ENCODE measurements around the gene ACTC1.

ACTC1 gene

DNA sequence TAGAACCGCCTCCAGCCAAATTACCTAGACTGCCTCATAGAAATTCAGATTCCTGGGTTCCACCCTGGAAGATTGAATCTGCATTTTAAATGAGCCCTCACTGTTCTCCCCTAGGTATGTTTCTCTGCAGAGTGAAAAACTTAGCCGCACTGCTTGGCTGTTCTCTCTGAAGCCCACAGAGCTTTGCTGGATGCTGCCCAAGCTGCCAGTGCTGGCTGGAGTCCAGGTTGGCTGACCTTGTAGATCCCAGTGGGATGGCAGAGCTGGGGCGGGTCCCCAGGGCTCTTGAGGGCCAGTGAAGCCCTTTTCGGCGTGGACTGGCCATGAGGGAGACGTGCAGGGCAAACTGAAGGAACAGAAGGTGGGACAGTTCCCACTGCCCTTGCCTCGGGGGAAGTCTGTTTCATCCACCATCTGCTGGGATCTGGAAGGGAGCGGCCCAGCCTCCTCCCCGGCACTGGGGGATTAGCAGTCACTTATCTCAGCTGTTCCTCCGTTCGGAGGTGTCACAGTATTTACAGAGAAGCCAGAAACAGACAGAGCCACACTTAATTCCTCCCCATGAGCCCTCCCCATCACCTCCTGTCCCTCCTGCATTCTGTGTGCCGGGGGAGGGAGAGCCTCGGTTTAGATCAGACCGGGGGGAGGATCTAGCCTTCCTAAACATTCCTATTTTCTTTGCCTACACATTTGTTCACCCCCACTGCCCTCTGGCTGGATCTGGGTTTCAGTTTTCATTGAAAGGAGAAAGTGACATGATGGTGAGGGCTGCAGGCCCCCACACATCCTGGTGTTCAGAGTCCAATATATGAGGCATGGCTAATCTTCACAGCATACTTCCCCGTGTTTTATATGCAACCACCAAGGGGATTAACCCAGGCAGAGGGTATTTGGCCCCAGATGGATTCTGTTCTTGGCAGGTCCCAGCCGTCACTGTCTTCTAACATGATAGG, 4.1 kb upstream of the ACTC1 start:
- no peak for DNase-seq

DNA sequence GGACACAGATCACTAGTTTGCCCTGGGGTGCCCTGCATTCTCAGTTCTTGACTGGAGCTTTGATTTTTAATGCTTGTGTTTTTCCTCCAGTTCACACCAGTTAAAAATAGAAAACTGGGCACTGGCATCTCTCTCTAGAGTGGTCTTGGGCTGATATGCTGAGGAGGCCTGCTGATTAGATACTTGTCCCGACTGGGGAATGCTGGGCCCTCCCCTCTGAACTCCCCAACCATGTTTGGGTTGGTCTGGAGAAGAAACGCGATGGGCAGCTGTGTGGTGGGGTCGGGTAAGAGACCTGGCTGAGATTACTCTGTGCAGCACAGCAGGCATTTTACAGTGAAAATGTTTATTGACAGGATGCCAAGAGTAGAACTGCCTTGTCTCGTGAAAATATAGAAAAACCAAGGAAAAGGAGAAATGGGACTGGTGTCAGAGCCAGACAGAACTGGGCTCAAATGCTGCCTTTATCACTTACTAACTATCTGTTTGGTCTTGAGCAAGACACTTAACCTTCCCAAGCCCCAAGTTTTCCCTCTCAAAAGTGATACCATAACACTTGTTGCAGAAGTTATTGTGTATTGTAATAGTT, 1.6 kb upstream of the ACTC1 start:
- DNase-seq, result no peak

DNA sequence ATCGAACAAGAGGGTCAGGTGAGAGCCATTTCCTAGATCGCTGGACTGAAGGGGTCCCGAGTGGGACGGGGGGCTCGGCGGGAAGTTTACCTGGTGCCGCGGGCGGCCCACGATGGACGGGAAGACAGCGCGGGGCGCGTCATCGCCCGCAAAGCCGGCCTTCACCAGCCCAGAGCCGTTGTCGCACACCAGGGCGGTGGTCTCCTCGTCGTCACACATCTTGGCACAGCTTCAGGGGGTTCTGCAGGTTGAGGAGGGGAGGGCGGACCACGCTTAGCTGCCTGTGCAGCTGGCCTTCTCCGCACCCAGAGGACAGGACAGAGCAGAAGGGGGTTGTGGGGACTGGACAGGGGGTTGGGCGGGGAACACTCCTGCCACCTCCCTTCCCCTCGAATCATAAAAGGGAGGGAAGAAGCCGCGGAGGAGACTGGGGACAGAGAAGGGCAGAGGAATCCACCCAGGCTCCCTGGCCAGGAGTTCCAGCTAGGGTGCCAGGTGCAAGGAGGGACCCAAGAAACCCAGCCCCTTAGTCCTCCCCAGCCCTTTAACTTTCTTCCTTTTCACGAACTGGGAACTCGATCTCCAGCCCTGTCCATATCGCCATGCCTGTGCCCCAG, 651 bp downstream of the ACTC1 start:
- no peak for DNase-seq

DNA sequence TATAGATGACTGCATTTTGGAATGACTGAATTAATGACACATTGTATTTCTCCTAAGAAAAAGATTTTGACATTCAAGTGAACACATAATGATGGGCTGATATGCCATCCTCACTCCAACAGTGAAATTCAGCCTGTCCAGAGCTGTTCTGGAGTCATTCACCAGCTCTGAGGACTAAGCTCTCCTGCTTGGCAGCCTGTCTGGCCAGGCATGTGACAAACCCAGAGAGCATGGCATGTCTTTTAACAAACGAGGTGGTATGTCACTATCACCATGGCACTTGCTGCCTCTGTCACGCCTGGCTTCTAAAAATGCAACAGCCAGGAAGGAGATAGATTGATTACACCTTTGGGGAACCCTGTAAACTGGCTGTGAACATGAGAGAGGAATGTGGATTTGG, 1.4 kb downstream of the ACTC1 start:
- DNase-seq, result no peak

DNA sequence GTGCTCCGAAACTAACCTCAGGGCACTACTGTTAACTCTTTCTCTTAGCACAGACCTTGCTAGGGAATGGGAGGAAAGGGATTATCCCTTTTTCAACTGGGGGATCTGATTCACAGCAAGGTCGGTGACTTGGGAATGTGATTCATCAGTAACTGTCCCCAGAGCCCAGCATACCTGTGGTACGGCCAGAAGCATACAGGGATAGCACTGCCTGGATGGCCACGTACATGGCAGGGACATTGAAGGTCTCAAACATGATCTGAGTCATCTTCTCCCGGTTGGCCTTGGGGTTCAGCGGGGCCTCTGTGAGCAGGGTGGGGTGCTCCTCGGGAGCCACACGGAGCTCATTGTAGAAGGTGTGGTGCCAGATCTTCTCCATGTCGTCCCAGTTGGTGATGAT, 2.3 kb downstream of the ACTC1 start:
- DNase-seq, result no peak

DNA sequence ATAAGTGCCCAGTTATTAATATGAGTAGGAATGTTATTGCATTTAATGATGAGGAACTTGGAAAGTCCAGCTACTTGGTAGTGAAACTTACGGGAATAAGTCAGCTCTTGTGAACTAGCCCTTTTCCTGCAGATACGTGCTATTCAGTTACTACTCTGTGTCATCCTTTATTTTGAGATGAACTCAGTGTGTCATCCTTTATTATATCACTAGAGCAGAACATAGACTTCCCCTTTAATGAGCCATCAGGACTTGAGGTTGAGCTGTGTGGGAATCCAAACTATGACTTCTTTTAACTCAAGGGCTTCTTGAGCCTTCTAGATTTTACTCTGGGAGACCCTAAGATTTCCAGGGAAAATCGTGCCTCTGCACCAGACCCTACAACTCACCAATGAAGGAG, 3.6 kb downstream of the ACTC1 start:
- DNase-seq, result no peak

DNA sequence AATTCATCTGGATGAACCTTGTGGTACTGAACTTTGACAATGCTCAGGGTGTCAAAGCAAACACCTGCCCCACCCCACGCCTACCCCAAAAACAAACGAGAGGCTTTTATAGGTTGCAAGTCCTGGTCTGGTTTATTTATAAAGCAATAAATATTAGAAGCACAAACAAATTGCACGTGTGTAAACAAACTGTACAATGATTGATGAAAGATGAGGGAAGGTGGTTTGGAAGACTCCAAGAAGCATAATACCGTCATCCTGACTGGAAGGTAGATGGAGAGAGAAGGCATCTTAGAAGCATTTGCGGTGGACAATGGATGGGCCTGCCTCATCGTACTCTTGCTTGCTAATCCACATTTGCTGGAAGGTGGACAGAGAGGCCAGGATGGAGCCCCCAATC, 5.2 kb downstream of the ACTC1 start:
- no peak for DNase-seq

DNA sequence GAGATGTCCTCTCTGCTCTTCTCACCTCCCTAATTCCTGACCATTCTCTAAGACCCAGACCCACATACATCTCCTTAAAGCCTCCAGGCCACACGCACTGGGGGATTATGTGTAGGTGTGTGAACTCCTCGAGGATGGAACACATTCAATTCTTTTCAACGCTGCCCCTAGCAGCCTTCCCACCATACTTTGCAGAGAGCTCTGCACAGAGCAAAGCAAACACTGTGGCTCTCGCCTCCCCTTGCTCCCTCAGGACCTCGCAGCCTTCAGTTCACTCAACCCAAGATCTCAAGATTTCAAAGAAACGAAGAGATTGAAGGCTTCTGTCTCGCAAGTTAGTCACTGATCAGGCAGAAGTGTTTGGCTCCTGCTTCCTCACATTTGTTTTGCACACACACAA, 6.0 kb downstream of the ACTC1 start:
- no peak for DNase-seq

DNA sequence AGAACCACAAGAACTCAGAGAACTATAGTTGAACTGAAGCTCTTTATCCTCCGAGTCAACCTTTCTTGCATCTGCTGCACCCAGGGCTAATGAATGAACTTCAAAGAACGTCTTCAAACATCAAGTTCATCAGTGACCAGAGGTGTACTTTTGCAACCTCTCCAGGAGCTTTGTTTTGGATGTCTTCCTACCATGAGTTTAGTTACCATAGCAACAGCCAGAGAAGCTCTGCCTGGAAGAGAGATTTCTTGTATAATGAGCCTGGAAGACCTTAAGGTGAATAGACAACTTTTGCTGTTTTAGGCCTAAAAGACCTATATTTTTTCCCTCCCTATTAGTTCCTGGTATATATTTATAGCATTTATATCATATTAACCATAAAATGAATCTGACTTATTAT, 9.1 kb downstream of the ACTC1 start:
- no peak for DNase-seq

DNA sequence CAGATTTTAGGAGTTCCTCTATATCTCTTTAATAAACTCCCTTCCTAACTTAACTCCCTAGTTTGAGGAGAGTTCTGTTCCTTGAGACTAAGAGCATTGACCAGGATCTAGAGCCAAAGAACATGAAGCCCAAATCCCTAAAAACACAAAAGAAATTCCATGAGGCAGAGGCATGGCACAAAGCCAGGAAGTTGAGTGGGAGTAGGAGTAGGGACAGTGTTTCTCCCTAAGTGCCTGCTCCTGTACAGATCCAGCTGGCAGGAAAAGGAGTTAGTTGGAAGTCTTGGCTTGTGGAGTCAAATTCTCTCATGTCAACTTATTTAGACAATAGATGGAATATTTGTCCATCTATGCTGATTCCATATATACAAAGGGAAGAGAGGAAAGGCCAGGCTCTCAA, 11.4 kb downstream of the ACTC1 start:
- no peak for DNase-seq

DNA sequence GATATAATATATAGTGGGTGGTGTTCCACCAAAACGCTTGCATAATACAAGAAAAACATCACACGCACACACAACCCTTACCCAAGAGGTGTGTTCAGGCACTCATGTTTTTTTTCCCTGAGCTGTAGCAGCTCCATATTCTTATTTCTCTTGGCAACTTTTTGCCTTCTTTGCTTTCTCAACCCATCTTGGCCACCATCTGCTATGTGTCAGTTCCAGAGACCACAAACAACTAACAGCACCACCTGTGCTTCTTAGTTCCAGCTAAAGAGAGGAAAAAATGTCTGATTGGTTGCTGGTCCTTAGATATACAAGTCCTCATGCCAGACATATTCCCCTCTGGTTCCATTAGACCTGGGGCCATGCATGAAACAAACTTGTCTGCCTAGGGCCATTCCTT, 11.9 kb downstream of the ACTC1 start:
- no peak for DNase-seq

DNA sequence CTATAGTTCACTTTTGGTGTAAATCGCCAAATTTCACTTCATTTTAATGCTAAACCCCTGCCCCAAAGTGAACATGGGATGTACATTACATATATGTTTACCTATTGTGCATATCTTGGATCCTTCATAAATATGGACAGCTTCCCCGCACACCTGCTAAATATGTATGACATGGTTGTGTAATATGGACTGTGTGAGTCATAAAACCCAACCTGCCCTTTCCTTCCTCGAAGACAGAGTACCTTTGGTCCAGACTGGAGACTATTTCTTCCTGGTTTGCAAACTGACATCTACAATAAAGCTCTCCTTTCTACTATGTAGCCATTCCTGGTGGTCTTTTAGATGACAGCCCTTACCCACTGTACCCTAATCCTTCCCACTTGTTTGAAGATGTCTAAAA, 12.4 kb downstream of the ACTC1 start:
- no peak for DNase-seq

DNA sequence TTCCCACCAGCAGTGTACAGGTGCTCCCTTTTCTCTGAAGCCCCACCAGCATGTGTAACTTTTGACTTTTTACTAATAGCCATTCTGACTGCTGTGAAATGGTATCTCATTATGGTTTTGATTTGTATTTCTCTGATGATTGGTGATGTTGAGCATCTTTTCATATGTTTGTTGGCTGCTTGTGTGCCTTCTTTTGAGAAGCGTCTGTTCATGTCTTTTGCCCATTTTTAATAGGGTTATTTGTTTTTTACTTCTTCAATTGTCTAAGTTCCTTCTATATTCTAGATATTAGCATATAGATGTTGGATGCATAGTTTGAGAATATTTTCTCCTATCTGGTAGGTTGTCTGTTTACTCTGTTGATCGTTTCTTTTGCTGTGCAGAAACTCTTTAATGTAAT, 14.6 kb downstream of the ACTC1 start:
- no peak for DNase-seq

DNA sequence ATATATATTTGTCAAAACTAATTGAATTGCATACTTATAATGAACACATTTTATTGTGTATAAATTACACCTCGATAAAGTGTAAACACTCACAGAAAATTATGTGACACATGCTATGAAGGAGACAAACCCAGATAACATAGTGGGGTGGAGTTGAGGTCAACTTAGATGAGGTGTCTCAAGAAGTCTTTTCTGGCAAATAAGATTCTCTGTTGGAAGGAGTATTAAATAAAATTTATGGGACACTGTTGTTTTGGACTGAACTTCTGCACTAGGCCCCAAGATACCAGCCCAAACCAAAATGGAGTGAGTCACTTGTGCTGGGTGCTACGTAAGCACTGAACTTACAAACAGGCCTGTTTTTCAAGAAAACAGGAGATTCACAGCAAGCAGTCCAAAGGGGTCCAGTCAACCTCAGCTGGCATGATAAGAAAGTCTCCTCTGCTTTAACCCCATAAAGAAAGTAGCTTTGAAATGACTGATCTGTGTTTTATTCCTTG, 18.7 kb downstream of the ACTC1 start:
- DNase-seq, result no peak

DNA sequence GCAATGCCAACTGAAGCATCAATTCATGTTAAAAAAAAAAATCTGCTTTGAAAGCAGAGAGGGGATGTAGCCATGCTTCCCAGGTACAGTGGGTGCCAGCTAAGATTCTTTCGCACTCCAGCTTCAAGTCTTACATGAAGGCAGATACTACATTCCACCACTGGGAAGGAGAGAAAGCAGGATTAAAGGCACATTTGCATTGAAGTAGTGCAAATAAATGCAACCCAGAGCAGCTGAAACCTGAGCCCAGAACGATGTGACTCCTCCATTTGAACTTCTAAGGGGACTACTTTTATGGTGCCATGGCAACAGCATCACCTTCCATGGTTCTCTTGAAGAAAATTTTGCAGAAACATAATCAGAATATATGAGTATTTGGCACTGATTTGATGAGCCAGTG, 21.4 kb downstream of the ACTC1 start:
- no peak for DNase-seq

DNA sequence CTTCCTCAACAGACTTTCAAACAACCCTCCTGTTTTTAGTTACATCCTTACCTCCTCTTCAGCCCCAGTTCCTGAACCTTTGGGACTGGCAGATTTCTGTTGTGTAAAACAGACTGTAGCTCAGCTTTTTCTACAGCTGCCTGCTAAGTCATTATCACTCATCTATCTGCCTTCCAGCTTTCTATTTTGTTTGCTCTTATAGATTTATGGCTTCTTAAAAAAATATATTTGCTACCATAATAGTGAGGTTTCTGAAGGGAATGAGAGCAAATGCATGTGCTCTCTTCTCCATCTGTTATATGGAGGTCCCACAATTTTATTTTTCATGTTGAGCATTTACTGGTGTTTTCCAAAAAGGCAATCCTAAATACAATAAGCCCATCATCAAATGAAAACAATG, 22.3 kb downstream of the ACTC1 start:
- DNase-seq, result no peak

DNA sequence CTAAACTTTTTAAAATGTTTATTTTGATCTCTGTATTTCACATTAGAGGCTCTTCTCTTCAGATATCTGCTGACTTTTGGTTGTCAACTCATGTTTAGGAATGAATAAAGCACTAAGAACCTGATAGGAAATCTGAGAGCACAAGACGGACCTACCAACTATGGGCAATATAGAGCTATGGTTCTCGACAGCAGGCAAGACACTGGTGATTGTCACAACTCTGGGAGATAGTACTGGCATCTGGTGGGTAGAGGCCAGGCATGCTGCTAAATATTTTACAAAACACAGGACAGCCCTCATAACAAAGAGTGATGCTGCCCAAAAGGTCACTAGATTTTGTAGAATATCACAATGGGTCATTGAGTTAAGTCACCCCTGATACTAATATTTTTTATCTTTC, 23.0 kb downstream of the ACTC1 start:
- no peak for DNase-seq

DNA sequence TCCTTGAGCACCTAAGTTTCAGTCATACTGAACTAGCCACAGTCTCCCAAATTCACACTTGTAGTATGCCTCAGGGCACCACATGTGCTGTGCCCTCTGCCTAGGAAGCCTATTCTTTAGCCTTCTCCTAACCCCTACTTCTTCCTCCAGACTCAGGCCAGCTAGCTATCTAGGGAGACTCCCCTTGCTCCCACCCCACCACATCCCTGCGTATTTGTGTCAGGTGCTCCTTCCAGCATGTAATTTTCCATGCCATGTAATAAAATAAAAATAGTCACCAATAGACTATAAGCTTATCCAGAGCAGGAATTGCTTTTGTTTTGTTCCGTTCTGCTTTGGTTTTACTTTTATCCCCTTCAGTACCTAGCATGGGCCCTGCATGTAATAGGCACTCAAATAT, 25.6 kb downstream of the ACTC1 start:
- no peak for DNase-seq

DNA sequence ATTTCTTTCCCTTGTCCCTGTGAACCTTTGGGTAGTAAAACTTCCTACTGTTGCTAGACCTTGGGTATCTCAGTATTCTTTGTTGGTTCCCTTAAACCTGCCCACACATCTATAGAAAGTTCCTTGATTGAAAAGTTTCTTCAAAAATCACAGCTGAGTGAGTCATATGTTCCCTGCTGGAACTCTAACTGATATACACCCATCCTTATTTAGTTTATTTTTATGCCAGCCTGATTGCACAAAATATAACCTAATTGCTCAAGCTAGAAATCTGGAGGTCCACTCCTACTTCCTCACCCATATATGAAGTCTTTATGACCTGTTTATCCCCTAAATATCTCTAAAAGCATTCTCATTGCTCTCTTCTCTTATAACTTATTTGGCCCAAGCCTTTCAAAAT, 26.8 kb downstream of the ACTC1 start:
- DNase-seq, result no peak

DNA sequence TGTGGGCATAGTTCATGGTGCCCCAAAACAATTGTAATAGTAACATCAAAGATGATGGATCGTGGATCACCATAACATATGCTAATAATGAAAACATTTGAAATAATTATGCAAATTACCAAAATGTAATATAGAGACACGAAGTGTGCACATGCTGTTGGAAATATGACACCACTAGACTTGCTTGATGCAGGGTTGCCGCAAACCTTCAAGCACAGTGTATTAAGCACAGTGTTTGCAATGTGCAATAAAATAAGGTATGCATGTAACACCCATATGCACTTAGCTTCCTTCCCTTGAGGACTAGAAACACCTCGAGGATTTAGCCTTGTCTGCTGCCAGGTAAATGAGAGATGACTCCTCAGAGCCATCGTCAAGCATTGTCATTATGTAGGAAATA, 29.6 kb downstream of the ACTC1 start:
- DNase-seq, result no peak

DNA sequence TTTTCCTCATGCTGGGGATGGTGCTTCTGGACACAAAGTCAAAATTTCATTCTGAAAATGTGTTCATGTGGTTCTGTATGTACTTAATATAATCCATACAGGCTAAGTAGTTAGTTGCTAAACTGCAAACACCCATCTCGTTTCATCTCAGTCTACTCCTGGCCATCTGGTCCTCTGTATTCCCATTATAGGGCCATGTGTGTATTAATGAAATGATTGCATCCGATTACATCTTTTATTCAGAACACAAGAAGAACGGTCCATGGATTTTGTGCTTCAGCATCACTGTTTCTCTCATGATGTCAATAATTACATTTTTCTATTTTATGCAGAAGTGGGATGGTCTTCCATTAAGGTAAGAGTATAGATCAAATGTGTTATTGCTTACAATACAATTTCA, 34.4 kb downstream of the ACTC1 start:
- DNase-seq, result no peak

DNA sequence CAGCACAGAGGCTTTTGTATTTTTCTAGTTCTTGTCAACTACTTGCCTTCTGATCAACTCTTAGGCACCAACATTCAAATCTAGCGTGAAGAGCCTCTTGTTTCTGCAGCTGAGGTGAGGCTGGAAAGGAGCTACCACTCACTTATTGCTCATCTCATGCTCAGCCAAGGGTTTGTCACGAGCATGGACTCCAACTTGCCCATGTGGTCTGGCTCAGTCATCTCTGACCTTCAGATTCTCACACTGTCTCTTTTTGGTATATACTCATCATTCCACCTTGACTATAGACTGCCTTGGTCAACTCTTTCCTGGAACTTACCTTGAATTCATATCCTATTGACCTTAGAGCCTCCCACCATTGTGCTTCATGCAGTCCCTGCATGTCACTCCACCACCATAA, 35.4 kb downstream of the ACTC1 start:
- DNase-seq, result no peak

DNA sequence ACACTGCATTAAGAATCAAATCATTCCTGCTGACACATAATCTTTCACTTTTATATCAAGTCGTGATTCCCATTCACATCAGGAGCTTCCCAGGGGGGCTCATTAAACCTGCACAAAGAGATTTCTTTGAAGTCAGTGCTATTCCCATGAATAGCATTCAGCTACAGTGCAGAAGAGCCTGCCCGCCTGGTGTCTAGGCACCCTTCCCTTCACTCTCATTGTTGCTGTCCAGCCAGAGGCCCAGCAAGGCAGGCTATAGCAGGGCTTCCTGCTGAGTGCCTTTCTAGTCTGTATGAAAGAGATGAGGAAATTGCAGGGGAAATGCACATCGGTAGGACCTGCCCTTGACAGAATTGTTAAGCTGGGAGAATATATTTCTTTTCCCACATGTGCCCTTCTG, 36.0 kb downstream of the ACTC1 start:
- no peak for DNase-seq

DNA sequence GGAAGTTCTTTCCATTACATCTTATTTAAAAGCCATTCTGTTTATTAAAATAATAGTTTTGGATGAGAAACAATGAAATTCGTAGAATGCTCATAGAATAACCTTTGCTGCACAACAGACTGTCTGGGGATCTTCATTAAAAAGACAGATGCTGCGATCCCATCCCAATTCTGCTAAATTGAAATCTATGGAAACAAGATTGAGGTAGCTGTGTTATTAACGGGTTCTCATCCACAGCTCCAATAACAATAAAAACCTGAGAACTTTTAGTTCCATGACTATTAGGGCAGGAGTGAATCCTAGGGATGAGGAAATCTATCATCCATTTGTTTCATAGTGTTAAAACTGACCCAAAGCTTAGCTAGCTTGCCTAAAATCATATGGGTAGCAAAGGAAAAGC, 38.1 kb downstream of the ACTC1 start:
- no peak for DNase-seq
